Stomach (tissue), 4 donors: ENCODE data around the gene CDNF.

Experiments used
- CTCF ChIP-seq, 7 experiments: fragments of 450-650 bp in 4 of 7; fragments of 200-600 bp in 3 of 7; sonication (generic) in 3 of 7; IDR thresholded peaks; one replicate each; pipeline ENCODE4 v1.5.1; 2016 to 2019; ENCODE audit warnings: antibody characterized with exemption in 7 of 7, control low read depth in 2 of 7, mild to moderate bottlenecking in 1 of 7
- POLR2A ChIP-seq, 4 donors: fragments of 450-650 bp; IDR thresholded peaks; one replicate each; pipeline ENCODE4 v1.6.1; 2016; ENCODE audit warnings: antibody characterized with exemption in 4 of 4, control low read depth in 2 of 4, mild to moderate bottlenecking in 1 of 4, moderate library complexity in 1 of 4

GRCh38 chr10:14855453-14855852 lies 17.6 kb upstream of the CDNF start:
- TF ChIP-seq POLR2A (IDR thresholded peaks at IDR 0.05): no peak
- no peak for TF ChIP-seq CTCF (IDR thresholded peaks at IDR 0.05)
